DOHH2 (cell line): ENCODE data around the gene MFSD2B.

ENCODE experiments used
- H3F3A ChIP-seq: fragments of 200-600 bp; sonication (generic), shearing (Covaris generic); 2 replicates; pipeline ENCODE4 v1.6.0; 2016; ENCODE audit warnings: antibody characterized with exemption, mild to moderate bottlenecking; ENCODE audit not compliant: control insufficient read depth, insufficient read depth
- H3K27ac ChIP-seq: fragments of 200-600 bp; sonication (generic); 2 replicates; pipeline ENCODE4 v1.5.1; 2014; ENCODE audit warnings: low read depth, mild to moderate bottlenecking, low read length, moderate library complexity
- H3K27me3 ChIP-seq: fragments of 200-600 bp; sonication (generic); 2 replicates; pipeline ENCODE4 v1.6.1; 2014; ENCODE audit warnings: mild to moderate bottlenecking, low read length, mixed read lengths; ENCODE audit not compliant: control insufficient read depth
- H3K36me3 ChIP-seq: fragments of 200-600 bp; sonication (generic); 2 replicates; pipeline ENCODE4 v1.6.1; 2014; ENCODE audit warnings: mild to moderate bottlenecking, low read length, moderate library complexity, mixed read lengths; ENCODE audit not compliant: control insufficient read depth
- H3K4me1 ChIP-seq: fragments of 200-600 bp; sonication (generic); 2 replicates; pipeline ENCODE4 v1.6.1; 2014; ENCODE audit warnings: mild to moderate bottlenecking, low read length, mixed read lengths; ENCODE audit not compliant: control insufficient read depth
- H3K4me2 ChIP-seq: fragments of 200-600 bp; sonication (generic); 2 replicates; pipeline ENCODE4 v1.6.0; 2014; ENCODE audit warnings: mild to moderate bottlenecking, low read length, moderate library complexity
- H3K4me3 ChIP-seq: fragments of 200-600 bp; sonication (generic); 2 replicates; pipeline ENCODE4 v1.5.1; 2014; ENCODE audit warnings: mild to moderate bottlenecking, low read length, mixed read lengths
- H3K79me2 ChIP-seq: fragments of 200-600 bp; sonication (generic); 2 replicates; pipeline ENCODE4 v1.6.1; 2014; ENCODE audit warnings: mild to moderate bottlenecking, low read length, mixed read lengths; ENCODE audit not compliant: control insufficient read depth
- H3K9me2 ChIP-seq: fragments of 200-600 bp; sonication (generic); replicated peaks from 2 replicates; pipeline ENCODE4 v1.6.1; 2014; ENCODE audit warnings: mild to moderate bottlenecking, low read length, mixed read lengths; ENCODE audit not compliant: control insufficient read depth
- H3K9me3 ChIP-seq: fragments of 200-600 bp; sonication (generic); 2 replicates; pipeline ENCODE4 v1.6.1; 2014; ENCODE audit warnings: antibody characterized with exemption, low read length, mixed read lengths; ENCODE audit not compliant: control insufficient read depth, insufficient read depth
- H4K20me1 ChIP-seq: fragments of 200-600 bp; sonication (generic); 2 replicates; pipeline ENCODE4 v1.6.0; 2014; ENCODE audit warnings: low read depth, mild to moderate bottlenecking, antibody characterized with exemption, low read length, moderate library complexity; ENCODE audit not compliant: control insufficient read depth, insufficient read depth
- CTCF ChIP-seq: fragments of 200-600 bp; sonication (generic); IDR thresholded peaks from one replicate; pipeline ENCODE4 v1.5.1; 2014; ENCODE audit warnings: antibody characterized with exemption, mild to moderate bottlenecking, low read depth, low read length; ENCODE audit not compliant: poor library complexity, severe bottlenecking
- EZH2phosphoT487 ChIP-seq: fragments of 200-600 bp; sonication (generic); IDR thresholded peaks from 2 replicates; pipeline ENCODE4 v1.6.1; 2017; ENCODE audit warnings: borderline replicate concordance, mild to moderate bottlenecking, antibody characterized with exemption, low read length, moderate library complexity, mixed read lengths

The MFSD2B gene

GRCh38 chr2:24016853-24017703 is 7.2 kb downstream of the MFSD2B start:
- no peak overlapping the region for H3K27ac ChIP-seq

GRCh38 chr2:24017711-24018110 is 7.8 kb downstream of the MFSD2B start:
- TF ChIP-seq CTCF = no peak
- H4K20me1 ChIP-seq = no peaks in the 10 kb centered on the region
- no peaks in the 10 kb centered on the region for H3K9me2 ChIP-seq
- H3K27me3 ChIP-seq = no peaks in the 10 kb centered on the region
- no peaks in the 10 kb centered on the region for H3K36me3 ChIP-seq
- H3K27ac ChIP-seq = no peak overlapping the region
- H3K4me1 ChIP-seq = no peaks in the 10 kb centered on the region
- H3K79me2 ChIP-seq = no peaks in the 10 kb centered on the region
- no peaks in the 10 kb centered on the region for H3K9me3 ChIP-seq
- no peak overlapping the region for H3K4me3 ChIP-seq
- no peak overlapping the region for H3K4me2 ChIP-seq
- H3F3A ChIP-seq = no peaks in the 10 kb centered on the region

More at GRCh38 chr2:24016853-24017703, 7.2 kb downstream of the MFSD2B start:
- Histone ChIP-seq H3K27me3 (no peaks in the 10 kb centered on the region), H3K4me3 (no peak overlapping the region), H4K20me1 (no peaks in the 10 kb centered on the region), H3K9me3 (no peaks in the 10 kb centered on the region), H3K4me1 (no peaks in the 10 kb centered on the region), H3F3A (no peaks in the 10 kb centered on the region), H3K9me2 (no peaks in the 10 kb centered on the region), H3K36me3 (no peaks in the 10 kb centered on the region), H3K4me2 (no peak overlapping the region), H3K79me2 (no peaks in the 10 kb centered on the region)
- TF ChIP-seq CTCF (no peak), EZH2phosphoT487 (no peak)

- TF ChIP-seq CTCF = no peak
- TF ChIP-seq EZH2phosphoT487 = no peak
These were observed 8.4 kb downstream of the MFSD2B start for GRCh38 chr2:24018241-24018640.

More at GRCh38 chr2:24018241-24018640, 8.4 kb downstream of the MFSD2B start:
- H4K20me1 ChIP-seq = no peaks in the 10 kb centered on the region
- H3K27me3 ChIP-seq = no peaks in the 10 kb centered on the region
- no peaks in the 10 kb centered on the region for H3K36me3 ChIP-seq
- no peaks in the 10 kb centered on the region for H3K4me1 ChIP-seq
- H3K9me3 ChIP-seq = no peaks in the 10 kb centered on the region
- no peak overlapping the region for H3K27ac ChIP-seq
- no peaks in the 10 kb centered on the region for H3F3A ChIP-seq
- H3K4me2 ChIP-seq = no peak overlapping the region
- no peaks in the 10 kb centered on the region for H3K9me2 ChIP-seq
- no peak overlapping the region for H3K4me3 ChIP-seq
- no peaks in the 10 kb centered on the region for H3K79me2 ChIP-seq
